Testis (tissue), 3 donors: ENCODE results near the gene LRMDA. TPM values are rescaled to one million over a fixed set of nuclear protein-coding genes. Genes with fewer than 3 reads are reported as not detected.
"Not testable (repeated sequence)": the region's sequence is repeated elsewhere in the genome, so short reads cannot be mapped to it uniquely, and the experiment has no call there.

ENCODE experiments used
- DNase-seq: peaks from one replicate; pipeline ENCODE4 v3.0.0-alpha.2; 2019
- H3K27ac ChIP-seq, 2 donors: fragments of 200-600 bp; sonication (generic); one replicate each; pipeline ENCODE4 v1.5.1; 2019
- H3K27me3 ChIP-seq: fragments of 200-600 bp; sonication (generic); one replicate; pipeline ENCODE4 v1.5.1; 2019
- H3K36me3 ChIP-seq: fragments of 200-600 bp; sonication (generic); one replicate; pipeline ENCODE4 v1.5.1; 2017; ENCODE audit warnings: low read depth; ENCODE audit errors: missing control alignments
- H3K4me1 ChIP-seq: fragments of 200-600 bp; sonication (generic); one replicate; pipeline ENCODE4 v1.5.1; 2019
- H3K4me3 ChIP-seq, 2 donors: fragments of 200-600 bp; sonication (generic); one replicate each; pipeline ENCODE4 v1.5.1; 2017 to 2019
- H3K9me3 ChIP-seq: fragments of 200-600 bp; sonication (generic); one replicate; pipeline ENCODE4 v1.5.1; 2017
- POLR2A ChIP-seq: fragments of 450-650 bp; IDR thresholded peaks from one replicate; pipeline ENCODE4 v1.6.1; 2017; ENCODE audit warnings: antibody characterized with exemption, mild to moderate bottlenecking, moderate library complexity
- WGBS, 2 donors: methylation state at CpG; one replicate each; pipeline ENCODE4 v1.1.5; 2018; 5-methylcytosine and 5-hydroxymethylcytosine counted together
- intact Hi-C: fragments of 100-400 bp; cut with DNase I; formaldehyde crosslinking; loops from one replicate; pipeline ENCODE4 v1.15.1; 2023; ENCODE audit warnings: low total_unique reads
- polyA plus RNA-seq: library from polyadenylated mRNA; stranded (reverse); fragments of 350-450 nt; fragmentation: Illumina TruSeq; extraction: RNeasy Lipid Tissue Mini Kit (QIAGEN cat#74804); gene quantifications from one replicate; pipeline ENCODE4 v1.2.3, GENCODE V29; 2014; ENCODE audit warnings: low read depth, low replicate concordance; ENCODE audit not compliant: insufficient read depth
- total RNA-seq, 2 donors: library from RNA; depleted of rRNA; stranded (reverse); fragments of >200 nt; gene quantifications; one replicate each; pipeline ENCODE4 v1.2.3, GENCODE V29; 2016
- TF ChIP-seq, protein P1 (sequence below), 3 experiments: fragments of 450-650 bp in 2 of 3; fragments of 200-600 bp in 1 of 3; sonication (generic) in 1 of 3; IDR thresholded peaks; one replicate each; pipeline ENCODE4 v1.5.1; 2016 to 2019; ENCODE audit warnings: antibody characterized with exemption in 3 of 3, mild to moderate bottlenecking in 2 of 3, moderate library complexity in 1 of 3

Gene LRMDA
- total and polyA plus RNA-seq, 3 donors from 2014 or later = 7.6 to 13.8 (median 10.6) TPM

DNA sequence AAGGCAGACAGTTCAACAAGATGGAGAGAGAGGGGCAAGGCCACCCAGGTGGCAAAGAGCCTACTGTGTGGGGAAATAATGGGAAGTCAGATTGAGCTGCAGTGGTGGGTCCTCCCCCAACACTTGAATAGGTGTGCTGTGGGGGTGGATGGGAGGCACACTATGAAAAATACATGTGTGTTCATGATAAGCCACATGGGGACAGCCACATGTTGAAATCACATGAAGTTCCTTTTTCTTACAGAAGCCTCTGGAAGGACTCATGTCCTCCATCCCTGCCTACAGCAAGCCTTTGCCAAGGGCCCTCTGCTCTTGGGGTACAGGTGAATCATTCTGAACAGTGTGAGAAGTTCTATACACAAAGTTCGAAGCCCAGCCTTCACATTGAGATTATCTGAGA, 310.9 kb downstream of the LRMDA start:
- intact Hi-C loops = no loop called here
- Histone ChIP-seq H3K27ac (no peak overlapping the region), H3K36me3 (no peaks in the 10 kb centered on the region), H3K4me3 (no peak overlapping the region), H3K27me3 (no peaks in the 10 kb centered on the region), H3K9me3 (no peaks in the 10 kb centered on the region), H3K4me1 (no peaks in the 10 kb centered on the region)
- TF ChIP-seq, protein P1, sequence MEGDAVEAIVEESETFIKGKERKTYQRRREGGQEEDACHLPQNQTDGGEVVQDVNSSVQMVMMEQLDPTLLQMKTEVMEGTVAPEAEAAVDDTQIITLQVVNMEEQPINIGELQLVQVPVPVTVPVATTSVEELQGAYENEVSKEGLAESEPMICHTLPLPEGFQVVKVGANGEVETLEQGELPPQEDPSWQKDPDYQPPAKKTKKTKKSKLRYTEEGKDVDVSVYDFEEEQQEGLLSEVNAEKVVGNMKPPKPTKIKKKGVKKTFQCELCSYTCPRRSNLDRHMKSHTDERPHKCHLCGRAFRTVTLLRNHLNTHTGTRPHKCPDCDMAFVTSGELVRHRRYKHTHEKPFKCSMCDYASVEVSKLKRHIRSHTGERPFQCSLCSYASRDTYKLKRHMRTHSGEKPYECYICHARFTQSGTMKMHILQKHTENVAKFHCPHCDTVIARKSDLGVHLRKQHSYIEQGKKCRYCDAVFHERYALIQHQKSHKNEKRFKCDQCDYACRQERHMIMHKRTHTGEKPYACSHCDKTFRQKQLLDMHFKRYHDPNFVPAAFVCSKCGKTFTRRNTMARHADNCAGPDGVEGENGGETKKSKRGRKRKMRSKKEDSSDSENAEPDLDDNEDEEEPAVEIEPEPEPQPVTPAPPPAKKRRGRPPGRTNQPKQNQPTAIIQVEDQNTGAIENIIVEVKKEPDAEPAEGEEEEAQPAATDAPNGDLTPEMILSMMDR (IDR thresholded peaks at IDR 0.05) = no peak
- no peak for TF ChIP-seq POLR2A
- DNase-seq = no peak
- WGBS, 2 donors = 91 to 100% methylated on average over 1 of the region's 1 CpG

DNA sequence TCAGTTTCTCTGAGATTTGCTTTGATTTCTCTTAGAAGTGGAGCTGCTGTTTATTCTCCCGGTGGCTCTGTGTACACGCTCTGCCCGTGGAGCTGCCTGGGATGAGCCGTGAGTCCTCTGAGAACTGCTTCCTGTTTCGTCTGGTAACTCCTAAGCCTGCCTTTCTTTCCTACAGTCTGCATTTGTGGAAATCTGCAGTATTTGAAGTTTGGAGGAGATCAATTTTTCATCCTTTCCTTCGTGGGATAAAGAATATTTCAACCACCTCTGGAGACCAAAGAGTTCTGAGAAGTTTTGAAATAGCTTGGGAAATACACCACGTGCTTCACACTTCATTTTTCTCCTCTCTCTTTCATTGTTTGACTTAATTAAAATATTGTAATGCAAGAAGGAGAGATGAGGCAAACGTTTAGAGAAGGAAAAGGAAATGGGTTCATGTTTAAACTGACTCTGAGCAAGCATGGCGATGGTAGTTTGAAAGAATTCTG, 311.9 kb downstream of the LRMDA start:
- no peak for DNase-seq
- Histone ChIP-seq H3K36me3 (no peaks in the 10 kb centered on the region), H3K27ac (no peak overlapping the region), H3K4me3 (no peak overlapping the region), H3K9me3 (no peaks in the 10 kb centered on the region), H3K27me3 (no peaks in the 10 kb centered on the region), H3K4me1 (no peaks in the 10 kb centered on the region)
- TF ChIP-seq, protein P1 (IDR thresholded peaks at IDR 0.05) = no peak
- no peak for TF ChIP-seq POLR2A
- intact Hi-C loops = no loop called here
- 56 to 62% methylated on average over 9 of the region's 9 CpGs for WGBS, 2 donors

DNA sequence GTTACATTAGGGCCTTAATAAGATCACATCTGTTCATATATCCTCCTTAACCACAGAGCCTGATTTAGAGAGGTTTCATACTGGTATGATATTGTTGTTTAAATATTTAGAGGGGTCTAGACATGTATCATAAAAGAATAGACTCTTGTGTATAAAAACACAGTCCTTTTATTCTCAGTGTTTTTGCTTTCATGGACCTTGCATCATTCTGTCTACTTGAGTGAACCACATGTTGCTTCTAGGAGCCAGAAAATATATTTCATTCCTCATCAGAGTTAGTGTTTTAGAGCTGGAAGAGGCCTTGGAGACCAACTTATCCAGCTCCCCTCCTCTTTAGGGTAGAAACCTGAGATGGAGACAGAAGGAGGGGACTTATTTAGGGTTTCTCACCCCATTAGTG, 312.8 kb downstream of the LRMDA start:
- TF ChIP-seq, protein P1 (IDR thresholded peaks at IDR 0.05) = no peak
- no peak for TF ChIP-seq POLR2A
- intact Hi-C loops = no loop called here
- no peaks in the 10 kb centered on the region for H3K36me3 ChIP-seq
- no peak overlapping the region for H3K27ac ChIP-seq
- H3K4me3 ChIP-seq = no peak overlapping the region
- H3K9me3 ChIP-seq = no peaks in the 10 kb centered on the region
- no peaks in the 10 kb centered on the region for H3K4me1 ChIP-seq
- H3K27me3 ChIP-seq = no peaks in the 10 kb centered on the region
- no peak for DNase-seq

DNA sequence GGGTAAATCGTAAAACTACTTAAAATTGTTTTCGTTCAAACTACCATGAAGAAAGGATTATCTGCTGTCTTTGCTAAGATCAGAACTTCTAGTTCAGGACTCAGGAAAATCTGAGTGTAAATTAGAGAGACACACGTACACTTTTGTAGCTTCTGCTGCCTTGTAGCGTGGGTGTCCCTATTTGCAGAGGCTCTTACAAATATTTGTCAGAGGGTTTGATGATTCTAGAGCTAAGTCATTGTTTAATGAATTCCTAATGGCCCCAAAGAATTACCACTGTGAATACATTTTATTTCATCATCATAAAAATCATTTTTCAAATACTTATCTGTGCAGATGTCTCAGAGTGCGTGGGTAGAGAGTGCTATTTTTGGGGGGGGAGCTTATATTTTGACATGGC, 314.9 kb downstream of the LRMDA start:
- intact Hi-C loops = no loop called here
- Histone ChIP-seq H3K36me3 (no peaks in the 10 kb centered on the region), H3K27ac (no peak overlapping the region), H3K4me3 (no peak overlapping the region), H3K27me3 (no peaks in the 10 kb centered on the region), H3K4me1 (no peaks in the 10 kb centered on the region), H3K9me3 (no peaks in the 10 kb centered on the region)
- DNase-seq = no peak
- WGBS, 2 donors = 93 to 98% methylated on average over 5 of the region's 5 CpGs
- TF ChIP-seq, protein P1 (IDR thresholded peaks at IDR 0.05) = no peak
- TF ChIP-seq POLR2A = no peak

DNA sequence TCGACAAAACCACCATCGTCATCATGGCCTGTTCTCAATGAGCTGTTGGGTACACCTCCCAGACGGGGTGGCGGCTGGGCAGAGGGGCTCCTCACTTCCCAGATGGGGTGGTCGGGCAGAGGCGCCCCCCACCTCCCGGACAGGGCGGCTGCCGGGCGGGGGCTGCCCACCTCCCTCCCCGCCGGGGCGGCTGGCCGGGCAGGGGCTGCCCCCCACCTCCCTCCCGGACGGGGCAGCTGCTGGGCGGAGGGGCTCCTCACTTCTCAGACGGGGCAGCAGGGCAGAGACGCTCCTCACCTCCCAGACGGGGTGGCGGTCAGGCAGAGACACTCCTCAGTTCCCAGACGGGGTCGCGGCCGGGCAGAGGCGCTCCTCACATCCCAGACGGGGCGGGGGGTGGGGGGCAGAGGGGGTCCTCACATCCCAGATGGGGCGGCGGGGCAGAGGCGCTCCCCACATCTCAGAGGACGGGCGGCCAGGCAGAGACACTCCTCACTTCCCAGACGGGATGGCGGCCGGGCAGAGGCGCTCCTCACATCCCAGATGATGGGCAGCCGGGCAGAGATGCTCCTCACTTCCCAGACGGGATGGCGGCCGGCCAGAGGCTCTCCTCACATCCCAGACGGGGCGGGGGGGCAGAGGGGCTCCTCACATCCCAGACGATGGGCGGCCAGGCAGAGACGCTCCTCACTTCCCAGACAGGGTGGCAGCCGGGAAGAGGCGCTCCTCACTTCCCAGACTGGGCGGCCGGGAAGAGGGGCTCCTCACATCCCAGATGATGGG, 318.9 kb downstream of the LRMDA start:
- WGBS, 2 donors = 52 to 76% methylated on average over 14 to 44 of the region's 50 CpGs
- H3K4me3 ChIP-seq = peak overlapping the region; percentile 18 to 34
- H3K36me3 ChIP-seq, intact Hi-C loops, H3K27me3 ChIP-seq, H3K9me3 ChIP-seq, H3K4me1 ChIP-seq, DNase-seq, H3K27ac ChIP-seq: not testable (repeated sequence)
